ENCODE results near the gene ERLEC1. TPM values are rescaled to one million over a fixed set of nuclear protein-coding genes. Genes with fewer than 3 reads are reported as not detected.
"Not testable (repeated sequence)": the region's sequence is repeated elsewhere in the genome, so short reads cannot be mapped to it uniquely, and the experiment has no call there.

The ERLEC1 gene
- total RNA-seq, 4 donors from 2014 or later = 30.9 to 86.1 (median 36.5) TPM

- no peak overlapping the region for H3K4me3 ChIP-seq
- H3K27me3 ChIP-seq = no peaks in the 10 kb centered on the region
- TF ChIP-seq POLR2AphosphoS5 (IDR thresholded peaks at IDR 0.05) = no peak
- no peak for TF ChIP-seq EP300 (IDR thresholded peaks at IDR 0.05)
- no peak for TF ChIP-seq CTCF (IDR thresholded peaks at IDR 0.05)
- TF ChIP-seq POLR2A (IDR thresholded peaks at IDR 0.05) = no peak
- peak; percentile 84 to 88 for DNase-seq (ENCODE audit: low spot score in 2 of 2)
- 45% methylated on average over 2 of the region's 2 CpGs for WGBS
- H3K9me3 ChIP-seq = no peaks in the 10 kb centered on the region
- H3K27ac ChIP-seq = peak overlapping the region; percentile 31
- peaks cover 20% of the 10 kb centered on the region for H3K36me3 ChIP-seq
- peaks cover 15% of the 10 kb centered on the region for H3K4me1 ChIP-seq
Observed at GRCh38 chr2:53755121-53755520, 31.7 kb upstream of the ERLEC1 start.

- no peak for DNase-seq (ENCODE audit: low spot score in 2 of 2)
- no peak overlapping the region for H3K4me3 ChIP-seq
- no peaks in the 10 kb centered on the region for H3K27me3 ChIP-seq
- H3K27ac ChIP-seq = no peak overlapping the region
- no peaks in the 10 kb centered on the region for H3K9me3 ChIP-seq
- WGBS = 93% methylated on average over 14 of the region's 15 CpGs
- no peak for TF ChIP-seq CTCF (IDR thresholded peaks at IDR 0.05)
- no peak for TF ChIP-seq POLR2AphosphoS5 (IDR thresholded peaks at IDR 0.05)
- no peak for TF ChIP-seq EP300 (IDR thresholded peaks at IDR 0.05)
- TF ChIP-seq POLR2A (IDR thresholded peaks at IDR 0.05) = no peak
- peaks cover 20% of the 10 kb centered on the region for H3K36me3 ChIP-seq
- peaks cover 15% of the 10 kb centered on the region for H3K4me1 ChIP-seq
Observed at GRCh38 chr2:53756644-53757043, 30.2 kb upstream of the ERLEC1 start.

- not testable (repeated sequence) for H3K4me3 ChIP-seq; H3K27ac ChIP-seq; DNase-seq (ENCODE audit: low spot score in 2 of 2); H3K27me3 ChIP-seq; H3K9me3 ChIP-seq
- H3K36me3 ChIP-seq = peaks cover 20% of the 10 kb centered on the region
- 96% methylated on average over 14 of the region's 14 CpGs for WGBS
- peaks cover 12% of the 10 kb centered on the region for H3K4me1 ChIP-seq
Observed at GRCh38 chr2:53757206-53757605, 29.6 kb upstream of the ERLEC1 start.

- no peak for DNase-seq (ENCODE audit: low spot score in 2 of 2)
- WGBS = 80% methylated on average over 1 of the region's 1 CpG
- Histone ChIP-seq H3K36me3 (peaks cover 3% of the 10 kb centered on the region), H3K9me3 (no peaks in the 10 kb centered on the region), H3K27me3 (no peaks in the 10 kb centered on the region), H3K27ac (no peak overlapping the region), H3K4me3 (no peak overlapping the region), H3K4me1 (peaks cover 14% of the 10 kb centered on the region)
- no peak for TF ChIP-seq EP300 (IDR thresholded peaks at IDR 0.05)
- TF ChIP-seq POLR2AphosphoS5 (IDR thresholded peaks at IDR 0.05) = no peak
- TF ChIP-seq CTCF (IDR thresholded peaks at IDR 0.05) = no peak
- no peak for TF ChIP-seq POLR2A (IDR thresholded peaks at IDR 0.05)
Observed at GRCh38 chr2:53765767-53766166, 21.1 kb upstream of the ERLEC1 start.

- 0% methylated on average over 37 of the region's 46 CpGs for WGBS
- H3K4me1 ChIP-seq = peaks cover 14% of the 10 kb centered on the region
Observed at GRCh38 chr2:53767405-53768241, 19.2 kb upstream of the ERLEC1 start, which contains the start of gene CHAC2. TSS of gene CHAC2 (plus strand) at chr2:53767804. CDS start at chr2:53767887, 83 bp downstream.

More at GRCh38 chr2:53767405-53768241, 19.2 kb upstream of the ERLEC1 start, which contains the start of gene CHAC2:
- peaks cover 3% of the 10 kb centered on the region for H3K36me3 ChIP-seq
- peak within 1 kb of the TSS; percentile 78 for H3K27ac ChIP-seq
- no peaks in the 10 kb centered on the region for H3K9me3 ChIP-seq
- peak within 1 kb of the TSS; percentile 85 for H3K4me3 ChIP-seq
- DNase-seq (ENCODE audit: low spot score in 2 of 2) = peak; percentile 86 to 92
- TF ChIP-seq POLR2AphosphoS5 (IDR thresholded peaks at IDR 0.05) (no peak), EP300 (IDR thresholded peaks at IDR 0.05) (no peak), CTCF (IDR thresholded peaks at IDR 0.05) (peak in 1 of 2 donors; percentile 55), POLR2A (IDR thresholded peaks at IDR 0.05) (no peak)
- no peaks in the 10 kb centered on the region for H3K27me3 ChIP-seq

Measured in suprapubic skin (tissue), 4 donors.